Hepatocyte (in vitro differentiated cells): ENCODE results near the gene FBXO8.

Source experiments
- EZH2 ChIP-seq: fragments of 200-600 bp; sonication (generic); IDR thresholded peaks from 2 replicates; pipeline ENCODE4 v1.6.1; 2016; ENCODE audit warnings: antibody characterized with exemption, mild to moderate bottlenecking, borderline replicate concordance
- TF ChIP-seq, protein P1 (sequence below): fragments of 200-600 bp; sonication (generic); IDR thresholded peaks from 2 replicates; pipeline ENCODE4 v1.5.1; 2016; ENCODE audit warnings: antibody characterized with exemption, mild to moderate bottlenecking; ENCODE audit not compliant: poor library complexity

DNA sequence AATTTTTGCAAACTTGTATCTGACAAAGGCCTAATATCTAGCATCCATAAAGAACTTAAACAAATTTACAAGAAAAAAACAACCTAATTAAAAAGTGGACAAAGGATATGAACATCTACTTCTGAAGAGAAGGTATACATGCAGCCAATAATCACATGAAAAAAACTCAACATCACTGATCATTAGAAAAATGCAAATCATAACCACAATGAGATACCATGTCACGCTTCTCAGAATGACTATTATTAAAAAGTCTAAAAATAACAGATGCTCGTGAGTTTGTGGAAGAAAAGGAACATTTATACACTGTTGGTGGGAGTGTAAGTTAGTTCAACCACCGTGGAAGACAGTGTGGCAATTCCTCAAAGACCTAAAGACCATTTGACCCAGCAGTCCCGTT, 24.2 kb upstream of the FBXO8 start:
- TF ChIP-seq, protein P1, sequence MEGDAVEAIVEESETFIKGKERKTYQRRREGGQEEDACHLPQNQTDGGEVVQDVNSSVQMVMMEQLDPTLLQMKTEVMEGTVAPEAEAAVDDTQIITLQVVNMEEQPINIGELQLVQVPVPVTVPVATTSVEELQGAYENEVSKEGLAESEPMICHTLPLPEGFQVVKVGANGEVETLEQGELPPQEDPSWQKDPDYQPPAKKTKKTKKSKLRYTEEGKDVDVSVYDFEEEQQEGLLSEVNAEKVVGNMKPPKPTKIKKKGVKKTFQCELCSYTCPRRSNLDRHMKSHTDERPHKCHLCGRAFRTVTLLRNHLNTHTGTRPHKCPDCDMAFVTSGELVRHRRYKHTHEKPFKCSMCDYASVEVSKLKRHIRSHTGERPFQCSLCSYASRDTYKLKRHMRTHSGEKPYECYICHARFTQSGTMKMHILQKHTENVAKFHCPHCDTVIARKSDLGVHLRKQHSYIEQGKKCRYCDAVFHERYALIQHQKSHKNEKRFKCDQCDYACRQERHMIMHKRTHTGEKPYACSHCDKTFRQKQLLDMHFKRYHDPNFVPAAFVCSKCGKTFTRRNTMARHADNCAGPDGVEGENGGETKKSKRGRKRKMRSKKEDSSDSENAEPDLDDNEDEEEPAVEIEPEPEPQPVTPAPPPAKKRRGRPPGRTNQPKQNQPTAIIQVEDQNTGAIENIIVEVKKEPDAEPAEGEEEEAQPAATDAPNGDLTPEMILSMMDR = no peak
- TF ChIP-seq EZH2 = no peak
